Liver (tissue), 9 donors: ENCODE measurements around the gene E2F8. TPM values are rescaled to one million over a fixed set of nuclear protein-coding genes. Genes with fewer than 3 reads are reported as not detected.

Experiments used
- DNase-seq: peaks from one replicate; pipeline ENCODE4 v3.0.0-alpha.2; 2017; ENCODE audit warnings: low spot score
- H3K27ac ChIP-seq, 2 donors: one replicate each; pipeline ENCODE4 v1.7.0; 2013; ENCODE audit warnings: inconsistent platforms in 2 of 2, low read length in 2 of 2, control low read depth in 1 of 2, low read depth in 1 of 2, mild to moderate bottlenecking in 1 of 2
- H3K27me3 ChIP-seq, 4 donors: one replicate each; pipeline versions ENCODE4 v1.6.1 to v1.7.0; 2013; ENCODE audit warnings: low read length in 3 of 4, inconsistent platforms in 1 of 4, mild to moderate bottlenecking in 1 of 4, moderate library complexity in 1 of 4; ENCODE audit not compliant: control insufficient read depth in 4 of 4, insufficient read depth in 4 of 4
- H3K36me3 ChIP-seq, 4 donors: one replicate each; pipeline versions ENCODE4 v1.6.1 to v1.7.0; 2013; ENCODE audit warnings: low read length in 3 of 4, mild to moderate bottlenecking in 3 of 4, low read depth in 1 of 4, moderate library complexity in 1 of 4; ENCODE audit not compliant: control insufficient read depth in 4 of 4, insufficient read depth in 3 of 4
- H3K4me1 ChIP-seq, 4 donors: one replicate each; pipeline versions ENCODE4 v1.6.1 to v1.7.0; 2013; ENCODE audit warnings: low read length in 3 of 4, mild to moderate bottlenecking in 3 of 4, moderate library complexity in 1 of 4; ENCODE audit not compliant: control insufficient read depth in 4 of 4, insufficient read depth in 4 of 4
- H3K4me3 ChIP-seq, 3 donors: one replicate each; pipeline versions ENCODE4 v1.6.1 to v1.7.0; 2013; ENCODE audit warnings: low read length in 3 of 3, control low read depth in 1 of 3, low read depth in 1 of 3, mild to moderate bottlenecking in 1 of 3
- H3K9ac ChIP-seq, 2 donors: one replicate each; pipeline ENCODE4 v1.7.0; 2013; ENCODE audit warnings: low read length in 2 of 2, mild to moderate bottlenecking in 2 of 2, moderate library complexity in 2 of 2, control low read depth in 1 of 2, low read depth in 1 of 2
- H3K9me3 ChIP-seq, 4 donors: one replicate each; pipeline versions ENCODE4 v1.6.1 to v1.7.0; 2013; ENCODE audit warnings: low read length in 3 of 4; ENCODE audit not compliant: control insufficient read depth in 4 of 4
- CTCF ChIP-seq: fragments of 150-350 bp; IDR thresholded peaks from 2 replicates; pipeline ENCODE4 v1.5.1; 2017; ENCODE audit warnings: improper control_type of control experiment, low read depth, low read length; ENCODE audit not compliant: missing input control
- EGR1 ChIP-seq, 2 donors: IDR thresholded peaks; 2 replicates each; pipeline ENCODE4 v1.6.1; 2016 to 2018; ENCODE audit warnings: antibody characterized with exemption in 2 of 2, low read depth in 2 of 2
- FOXA1 ChIP-seq: IDR thresholded peaks from 2 replicates; pipeline ENCODE4 v1.6.1; 2016; ENCODE audit warnings: antibody characterized with exemption
- FOXA2 ChIP-seq: IDR thresholded peaks from 2 replicates; pipeline ENCODE4 v1.6.1; 2016; ENCODE audit warnings: antibody characterized with exemption
- GABPA ChIP-seq, 2 donors: IDR thresholded peaks in 1 of 2; conservative IDR thresholded peaks in 1 of 2; 2 replicates each; pipeline ENCODE4 v1.6.1; 2016; ENCODE audit warnings: antibody characterized with exemption in 2 of 2, mild to moderate bottlenecking in 1 of 2, moderate library complexity in 1 of 2
- HNF4A ChIP-seq, 2 donors: conservative IDR thresholded peaks; 2 replicates each; pipeline ENCODE4 v1.6.1; 2016; ENCODE audit warnings: antibody characterized with exemption in 2 of 2, mild to moderate bottlenecking in 2 of 2
- HNF4G ChIP-seq: IDR thresholded peaks from 2 replicates; pipeline ENCODE4 v1.6.1; 2016; ENCODE audit warnings: antibody characterized with exemption
- JUND ChIP-seq, 2 donors: IDR thresholded peaks; 2 replicates each; pipeline ENCODE4 v1.6.1; 2016; ENCODE audit warnings: antibody characterized with exemption in 2 of 2
- MAX ChIP-seq: IDR thresholded peaks from 2 replicates; pipeline ENCODE4 v1.6.1; 2016; ENCODE audit warnings: antibody characterized with exemption
- NR2F2 ChIP-seq: IDR thresholded peaks from 2 replicates; pipeline ENCODE4 v1.6.1; 2016; ENCODE audit warnings: antibody characterized with exemption
- RAD21 ChIP-seq, 2 donors: IDR thresholded peaks; 2 replicates each; pipeline ENCODE4 v1.6.1; 2016; ENCODE audit warnings: antibody characterized with exemption in 2 of 2, mild to moderate bottlenecking in 2 of 2
- RXRA ChIP-seq, 2 donors: IDR thresholded peaks; 2 replicates each; pipeline ENCODE4 v1.6.1; 2017 to 2018; ENCODE audit warnings: antibody characterized with exemption in 2 of 2, mild to moderate bottlenecking in 1 of 2
- SP1 ChIP-seq: IDR thresholded peaks from 2 replicates; pipeline ENCODE4 v1.6.1; 2018; ENCODE audit warnings: antibody characterized with exemption, mild to moderate bottlenecking
- TAF1 ChIP-seq: conservative IDR thresholded peaks from 2 replicates; pipeline ENCODE4 v1.6.1; 2016; ENCODE audit warnings: antibody characterized with exemption, mild to moderate bottlenecking
- YY1 ChIP-seq: IDR thresholded peaks from 2 replicates; pipeline ENCODE4 v1.6.1; 2016; ENCODE audit warnings: antibody characterized with exemption, mild to moderate bottlenecking
- WGBS: extraction: QIAGEN DNeasy Blood & Tissue Kit; methylation state at CpG from one replicate; pipeline ENCODE4 v1.1.7; 2013; 5-methylcytosine and 5-hydroxymethylcytosine counted together
- polyA plus RNA-seq, 2 donors: library from polyadenylated mRNA; stranded (reverse) in 1 of 2; unstranded in 1 of 2; fragments of 200-250 nt in 1 of 2; fragments of >200 nt in 1 of 2; fragmentation: Nextera tagmentation in 1 of 2; extraction: Ambion mirVana in 1 of 2; gene quantifications; one replicate each; pipeline versions ENCODE4 v1.2.1 to v1.2.3, GENCODE V29; 2013 to 2015
- total RNA-seq, 2 donors: library from RNA; depleted of rRNA; stranded (reverse); fragments of >200 nt; gene quantifications; one replicate each; pipeline ENCODE4 v1.2.3, GENCODE V29; 2014
- TF ChIP-seq, protein P1 (sequence below): IDR thresholded peaks from 2 replicates; pipeline ENCODE4 v1.6.1; 2016; ENCODE audit warnings: antibody characterized with exemption
- TF ChIP-seq, protein P2 (sequence below): IDR thresholded peaks from 2 replicates; pipeline ENCODE4 v1.6.1; 2016; ENCODE audit warnings: antibody characterized with exemption, mild to moderate bottlenecking
- TF ChIP-seq, protein P3 (sequence below): IDR thresholded peaks from 2 replicates; pipeline ENCODE4 v1.6.1; 2016; ENCODE audit warnings: antibody characterized with exemption
- donor health status: healthy.
- donor health status: healthy.
- donor health status: healthy.
- donor health status: healthy.
- donor health status: healthy.

E2F8 gene
- total and polyA plus RNA-seq, 4 donors: 0.14 to 9.6 (median 0.66) TPM; not detected in 1

GRCh38 chr11:19239039-19239438, 1.7 kb downstream of the E2F8 start:
- Histone ChIP-seq H3K27ac (no peak overlapping the region), H3K36me3 (no peaks in the 10 kb centered on the region), H3K4me3 (no peak overlapping the region), H3K27me3 (peaks cover 0 to 3% (median 2%) of the 10 kb centered on the region in 4 donors), H3K9me3 (no peaks in the 10 kb centered on the region), H3K9ac (no peak overlapping the region), H3K4me1 (peaks cover 6 to 22% (median 19%) of the 10 kb centered on the region in 4 donors)
- no peak for TF ChIP-seq SP1
- TF ChIP-seq CTCF: no peak
- no peak for TF ChIP-seq HNF4G
- TF ChIP-seq NR2F2: no peak
- TF ChIP-seq JUND (IDR thresholded peaks at IDR 0.05): no peak
- no peak for TF ChIP-seq RAD21 (IDR thresholded peaks at IDR 0.05)
- no peak for TF ChIP-seq EGR1 (IDR thresholded peaks at IDR 0.05; ENCODE audit: low read depth in 2 of 2)
- TF ChIP-seq MAX: no peak
- TF ChIP-seq, protein P1, sequence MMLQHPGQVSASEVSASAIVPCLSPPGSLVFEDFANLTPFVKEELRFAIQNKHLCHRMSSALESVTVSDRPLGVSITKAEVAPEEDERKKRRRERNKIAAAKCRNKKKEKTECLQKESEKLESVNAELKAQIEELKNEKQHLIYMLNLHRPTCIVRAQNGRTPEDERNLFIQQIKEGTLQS: no peak
- no peak for TF ChIP-seq TAF1
- no peak for TF ChIP-seq FOXA1
- no peak for TF ChIP-seq GABPA (IDR thresholded peaks at IDR 0.05 in 1 of 2, conservative IDR thresholded peaks at IDR 0.05 in 1 of 2)
- TF ChIP-seq YY1: no peak
- no peak for TF ChIP-seq RXRA (IDR thresholded peaks at IDR 0.05)
- TF ChIP-seq, protein P2, sequence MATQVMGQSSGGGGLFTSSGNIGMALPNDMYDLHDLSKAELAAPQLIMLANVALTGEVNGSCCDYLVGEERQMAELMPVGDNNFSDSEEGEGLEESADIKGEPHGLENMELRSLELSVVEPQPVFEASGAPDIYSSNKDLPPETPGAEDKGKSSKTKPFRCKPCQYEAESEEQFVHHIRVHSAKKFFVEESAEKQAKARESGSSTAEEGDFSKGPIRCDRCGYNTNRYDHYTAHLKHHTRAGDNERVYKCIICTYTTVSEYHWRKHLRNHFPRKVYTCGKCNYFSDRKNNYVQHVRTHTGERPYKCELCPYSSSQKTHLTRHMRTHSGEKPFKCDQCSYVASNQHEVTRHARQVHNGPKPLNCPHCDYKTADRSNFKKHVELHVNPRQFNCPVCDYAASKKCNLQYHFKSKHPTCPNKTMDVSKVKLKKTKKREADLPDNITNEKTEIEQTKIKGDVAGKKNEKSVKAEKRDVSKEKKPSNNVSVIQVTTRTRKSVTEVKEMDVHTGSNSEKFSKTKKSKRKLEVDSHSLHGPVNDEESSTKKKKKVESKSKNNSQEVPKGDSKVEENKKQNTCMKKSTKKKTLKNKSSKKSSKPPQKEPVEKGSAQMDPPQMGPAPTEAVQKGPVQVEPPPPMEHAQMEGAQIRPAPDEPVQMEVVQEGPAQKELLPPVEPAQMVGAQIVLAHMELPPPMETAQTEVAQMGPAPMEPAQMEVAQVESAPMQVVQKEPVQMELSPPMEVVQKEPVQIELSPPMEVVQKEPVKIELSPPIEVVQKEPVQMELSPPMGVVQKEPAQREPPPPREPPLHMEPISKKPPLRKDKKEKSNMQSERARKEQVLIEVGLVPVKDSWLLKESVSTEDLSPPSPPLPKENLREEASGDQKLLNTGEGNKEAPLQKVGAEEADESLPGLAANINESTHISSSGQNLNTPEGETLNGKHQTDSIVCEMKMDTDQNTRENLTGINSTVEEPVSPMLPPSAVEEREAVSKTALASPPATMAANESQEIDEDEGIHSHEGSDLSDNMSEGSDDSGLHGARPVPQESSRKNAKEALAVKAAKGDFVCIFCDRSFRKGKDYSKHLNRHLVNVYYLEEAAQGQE: no peak
- TF ChIP-seq HNF4A (conservative IDR thresholded peaks at IDR 0.05): no peak
- no peak for TF ChIP-seq FOXA2
- TF ChIP-seq, protein P3, sequence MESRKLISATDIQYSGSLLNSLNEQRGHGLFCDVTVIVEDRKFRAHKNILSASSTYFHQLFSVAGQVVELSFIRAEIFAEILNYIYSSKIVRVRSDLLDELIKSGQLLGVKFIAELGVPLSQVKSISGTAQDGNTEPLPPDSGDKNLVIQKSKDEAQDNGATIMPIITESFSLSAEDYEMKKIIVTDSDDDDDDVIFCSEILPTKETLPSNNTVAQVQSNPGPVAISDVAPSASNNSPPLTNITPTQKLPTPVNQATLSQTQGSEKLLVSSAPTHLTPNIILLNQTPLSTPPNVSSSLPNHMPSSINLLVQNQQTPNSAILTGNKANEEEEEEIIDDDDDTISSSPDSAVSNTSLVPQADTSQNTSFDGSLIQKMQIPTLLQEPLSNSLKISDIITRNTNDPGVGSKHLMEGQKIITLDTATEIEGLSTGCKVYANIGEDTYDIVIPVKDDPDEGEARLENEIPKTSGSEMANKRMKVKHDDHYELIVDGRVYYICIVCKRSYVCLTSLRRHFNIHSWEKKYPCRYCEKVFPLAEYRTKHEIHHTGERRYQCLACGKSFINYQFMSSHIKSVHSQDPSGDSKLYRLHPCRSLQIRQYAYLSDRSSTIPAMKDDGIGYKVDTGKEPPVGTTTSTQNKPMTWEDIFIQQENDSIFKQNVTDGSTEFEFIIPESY: no peak
- 91% methylated on average over 3 of the region's 3 CpGs for WGBS
- no peak for DNase-seq
